ENCODE measurements around the gene CDKN2B-AS1.
A peak's percentile ranks its signal among the peaks of the same experiment; 100 is the strongest.

GRCh38 chr9:22117511-22118384 is 123.2 kb downstream of the CDKN2B-AS1 start:
- no peak for TF ChIP-seq CTCF (IDR thresholded peaks at IDR 0.05)
- peak in 1 of 4 donors; percentile 24 for TF ChIP-seq EP300 (IDR thresholded peaks at IDR 0.05)
- no peak for TF ChIP-seq POLR2A (IDR thresholded peaks at IDR 0.05)
